Spleen (tissue), 7 donors: Measurements from ENCODE around the gene DTNA.
"Not testable (repeated sequence)": the region's sequence is repeated elsewhere in the genome, so short reads cannot be mapped to it uniquely, and the experiment has no call there.

Experiments
- CTCF ChIP-seq, 11 experiments: fragments of 200-600 bp in 7 of 11; fragments of 450-650 bp in 4 of 11; sonication (generic) in 4 of 11; IDR thresholded peaks in 8 of 11; conservative IDR thresholded peaks in 3 of 11; 1 replicate in 7 of 11; 2 replicates in 4 of 11; pipeline versions ENCODE4 v1.4.0 to v1.8.0; 2016 to 2021; ENCODE audit warnings: antibody characterized with exemption in 11 of 11, inconsistent platforms in 4 of 11, mild to moderate bottlenecking in 1 of 11
- POLR2AphosphoS5 ChIP-seq, 3 donors: sonication (generic); formaldehyde crosslinking; IDR thresholded peaks; one replicate each; pipeline ENCODE4 v1.5.1; 2017; ENCODE audit warnings: antibody characterized with exemption in 3 of 3
- donor health status: DM: no; HTN: no; CAD: no; lungs with moderate emphysema.
- donor health status: DM: no; HTN: no; CAD: no.
- donor health status: DM: no; HTN: no; CAD: no.

- not testable (repeated sequence) for TF ChIP-seq CTCF (IDR thresholded peaks at IDR 0.05 in 8 of 11, conservative IDR thresholded peaks at IDR 0.05 in 3 of 11); POLR2AphosphoS5 (IDR thresholded peaks at IDR 0.05)
Observed at GRCh38 chr18:34906985-34907384, 196.9 kb downstream of the DTNA start.
